Measurements from ENCODE around the gene KCNJ15. TPM values are rescaled to one million over a fixed set of nuclear protein-coding genes. Genes with fewer than 3 reads are reported as not detected.
A peak's percentile ranks its signal among the peaks of the same experiment; 100 is the strongest.

KCNJ15 gene
- total RNA-seq, 1 donor from 2014 or later: 17.5 TPM

DNA sequence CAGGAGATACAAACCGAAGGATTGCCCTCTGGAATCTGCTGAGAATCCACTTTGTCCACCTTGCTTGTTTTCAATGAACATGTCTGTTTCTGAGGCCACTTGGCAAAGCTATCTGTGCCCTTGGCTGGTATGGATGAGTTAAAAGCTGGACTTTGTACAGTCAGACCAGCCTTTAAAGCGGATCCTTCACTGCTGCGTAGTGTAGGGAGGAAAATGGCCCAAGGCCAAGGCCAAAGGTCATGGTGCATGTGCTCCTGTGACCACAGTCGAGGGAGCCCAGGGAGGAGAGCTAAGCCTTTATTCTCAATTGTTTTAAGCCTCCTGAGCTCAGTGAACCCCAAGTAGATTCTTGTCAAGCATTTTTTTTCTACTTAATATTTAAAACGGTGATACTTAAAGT lies 37.0 kb downstream of the KCNJ15 start:
- no peak for TF ChIP-seq CTCF (IDR thresholded peaks at IDR 0.05)
- Histone ChIP-seq H3K4me1 (peaks cover 0 to 8% of the 10 kb centered on the region in 2 donors), H3K27me3 (no peaks in the 10 kb centered on the region), H3K36me3 (no peaks in the 10 kb centered on the region), H3K27ac (no peak overlapping the region), H3K4me3 (no peak overlapping the region), H3K9me3 (no peaks in the 10 kb centered on the region)
- intact Hi-C loops (cut with DNase I): no loop called here
- no peak for DNase-seq (ENCODE audit: low spot score in 2 of 2)

DNA sequence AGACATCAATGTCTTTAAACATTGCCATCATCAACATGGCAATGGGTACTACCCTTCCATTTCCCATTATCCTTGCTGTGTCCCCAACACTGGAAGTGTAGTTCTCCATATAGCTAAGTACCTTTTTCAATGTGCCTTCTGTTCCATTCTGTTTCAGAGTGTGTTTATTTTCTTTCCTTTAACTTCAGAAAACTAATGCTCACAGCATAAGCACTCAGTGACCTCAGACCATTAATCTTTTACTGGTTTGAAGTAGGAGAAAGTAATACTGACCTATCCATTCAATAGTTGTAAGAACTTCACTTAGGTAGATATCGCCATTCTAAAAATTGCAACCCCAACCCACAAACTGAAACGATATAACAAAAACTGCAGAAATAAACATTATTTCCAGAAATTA lies 37.8 kb downstream of the KCNJ15 start:
- no peak for DNase-seq (ENCODE audit: low spot score in 2 of 2)
- Histone ChIP-seq H3K27ac (no peak overlapping the region), H3K36me3 (no peaks in the 10 kb centered on the region), H3K9me3 (no peaks in the 10 kb centered on the region), H3K4me3 (no peak overlapping the region), H3K4me1 (peaks cover 0 to 8% of the 10 kb centered on the region in 2 donors), H3K27me3 (no peaks in the 10 kb centered on the region)
- TF ChIP-seq CTCF (IDR thresholded peaks at IDR 0.05): no peak
- intact Hi-C loops (cut with DNase I): loop anchor here (5.0 kb wide), 1 partner anchor 37 kb away; the partner anchor contains the start of gene KCNJ15

DNA sequence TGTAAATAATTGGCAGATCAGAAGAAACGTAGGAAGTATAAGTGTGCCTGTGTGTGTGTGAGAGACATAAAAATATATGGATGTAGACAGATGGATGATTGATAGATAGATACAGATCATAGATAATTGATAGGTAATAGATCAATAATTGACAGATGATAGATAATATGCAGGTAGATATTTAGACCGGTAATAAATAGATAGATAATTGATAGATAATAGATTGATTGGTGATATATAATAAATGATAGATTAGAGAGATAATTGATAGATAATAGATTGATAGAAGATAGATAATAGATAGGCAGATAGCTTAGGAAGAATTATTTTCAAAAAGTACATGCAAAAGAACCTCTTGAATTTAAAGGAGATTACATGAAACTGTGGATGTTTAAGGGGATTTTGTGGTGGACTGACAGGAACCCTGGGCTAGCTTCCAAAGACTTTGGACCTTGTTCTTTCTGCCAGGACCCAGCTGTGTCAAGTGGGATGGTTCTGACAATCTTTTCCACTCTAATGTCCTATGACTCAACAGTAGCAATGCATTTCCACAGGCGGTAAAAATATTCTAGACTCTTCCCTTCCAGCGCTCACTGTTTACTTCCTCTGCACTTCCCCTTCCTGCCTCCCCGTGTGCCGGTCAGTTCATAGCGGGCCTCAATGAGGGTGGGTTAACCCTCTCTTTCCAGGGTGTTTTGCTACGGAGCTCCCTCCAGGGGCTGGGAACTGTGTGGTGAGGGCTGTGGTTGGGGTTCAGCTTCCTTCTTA lies 39.4 kb downstream of the KCNJ15 start:
- Histone ChIP-seq H3K4me3 (no peak overlapping the region), H3K9me3 (no peaks in the 10 kb centered on the region), H3K4me1 (peaks cover 0 to 8% of the 10 kb centered on the region in 2 donors), H3K36me3 (no peaks in the 10 kb centered on the region), H3K27me3 (no peaks in the 10 kb centered on the region), H3K27ac (peak overlapping the region in 1 of 2 donors; percentile 12)
- no peak for TF ChIP-seq CTCF (IDR thresholded peaks at IDR 0.05)
- intact Hi-C loops (cut with DNase I): loop anchor here (5.0 kb wide), 1 partner anchor 39 kb away; the partner anchor contains the start of gene KCNJ15
- DNase-seq (ENCODE audit: low spot score in 2 of 2): no peak

GRCh38 chr21:38297194-38297631 lies 40.4 kb downstream of the KCNJ15 start:
- intact Hi-C loops (cut with DNase I): loop anchor here (5.0 kb wide), 1 partner anchor 40 kb away; the partner anchor contains the start of gene KCNJ15
- Histone ChIP-seq H3K9me3 (no peaks in the 10 kb centered on the region), H3K27me3 (no peaks in the 10 kb centered on the region), H3K4me3 (no peak overlapping the region), H3K36me3 (no peaks in the 10 kb centered on the region), H3K27ac (no peak overlapping the region), H3K4me1 (peaks cover 0 to 8% of the 10 kb centered on the region in 2 donors)
- no peak for DNase-seq (ENCODE audit: low spot score in 2 of 2)
- TF ChIP-seq CTCF (IDR thresholded peaks at IDR 0.05): no peak

DNA sequence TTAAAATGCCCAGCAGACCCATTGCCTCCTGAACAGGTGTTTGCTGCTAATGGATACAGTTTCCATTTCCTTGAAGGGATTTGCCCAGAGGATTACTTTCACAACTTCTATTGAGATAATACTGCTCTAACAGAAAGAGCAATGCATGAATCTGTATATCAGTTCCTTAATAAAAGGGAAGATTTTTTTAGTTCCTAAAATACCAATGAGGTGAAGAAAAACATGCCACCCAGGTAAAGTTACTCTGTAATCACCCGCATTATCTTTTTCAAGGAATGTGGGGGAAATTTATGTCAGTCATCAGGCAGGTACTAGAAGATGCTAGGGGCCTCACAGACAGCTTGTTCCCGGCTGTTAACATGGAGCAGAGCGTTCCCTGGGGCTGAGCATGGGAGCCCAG lies 41.1 kb downstream of the KCNJ15 start:
- H3K9me3 ChIP-seq: no peaks in the 10 kb centered on the region
- H3K27me3 ChIP-seq: no peaks in the 10 kb centered on the region
- DNase-seq (ENCODE audit: low spot score in 2 of 2): no peak
- H3K36me3 ChIP-seq: no peaks in the 10 kb centered on the region
- peaks cover 0 to 8% of the 10 kb centered on the region in 2 donors for H3K4me1 ChIP-seq
- intact Hi-C loops (cut with DNase I): loop anchor here (5.0 kb wide), 1 partner anchor 41 kb away; the partner anchor contains the start of gene KCNJ15
- no peak overlapping the region for H3K27ac ChIP-seq
- H3K4me3 ChIP-seq: no peak overlapping the region
- no peak for TF ChIP-seq CTCF (IDR thresholded peaks at IDR 0.05)
